CD4-positive, alpha-beta memory T cell (primary cell): ENCODE results near the gene DIP2A. TPM values are rescaled to one million over a fixed set of nuclear protein-coding genes. Genes with fewer than 3 reads are reported as not detected.

Source experiments
- CTCF ChIA-PET: fragments of 350-600 bp; sonication (Branson Sonifier 250); formaldehyde crosslinking; loops from one replicate; lab custom pipeline; 2021; ENCODE audit warnings: inconsistent platforms; ENCODE audit not compliant: partially characterized antibody; lab: Charles Lee
- POLR2A ChIA-PET: fragments of 350-600 bp; sonication (Branson Sonifier 250); formaldehyde crosslinking; loops from one replicate; lab custom pipeline; 2021; ENCODE audit not compliant: partially characterized antibody; lab: Charles Lee
- DNase-seq, 5 donors: peaks; one replicate each; pipeline versions ENCODE4 v3.0.0 to v3.0.0-alpha.2; 2020 to 2022; ENCODE audit warnings: mixed read lengths in 1 of 5
- H3K27ac ChIP-seq: one replicate; pipeline ENCODE4 v1.7.0; 2013; ENCODE audit warnings: low read depth, low read length
- H3K27me3 ChIP-seq: 2 replicates; pipeline ENCODE4 v1.7.0; 2013; ENCODE audit warnings: mild to moderate bottlenecking, low read length, moderate library complexity; ENCODE audit not compliant: insufficient read depth
- H3K36me3 ChIP-seq: 2 replicates; pipeline ENCODE4 v1.7.0; 2013; ENCODE audit warnings: mild to moderate bottlenecking, low read length, moderate library complexity; ENCODE audit not compliant: insufficient read depth
- H3K4me1 ChIP-seq: 2 replicates; pipeline ENCODE4 v1.7.0; 2013; ENCODE audit warnings: mild to moderate bottlenecking, low read length, moderate library complexity; ENCODE audit not compliant: insufficient read depth
- H3K4me3 ChIP-seq, 2 donors: one replicate each; pipeline ENCODE4 v1.7.0; 2013; ENCODE audit warnings: low read length in 2 of 2, mild to moderate bottlenecking in 1 of 2
- H3K9me3 ChIP-seq, 2 donors: one replicate each; pipeline ENCODE4 v1.7.0; 2013; ENCODE audit warnings: low read length in 2 of 2, control low read depth in 1 of 2; ENCODE audit not compliant: control insufficient read depth in 1 of 2
- H3K27ac Mint-ChIP-seq, 7 donors: one replicate each; pipeline ENCODE4 v1.8.0; 2020 to 2021; ENCODE audit warnings: mixed read lengths in 7 of 7, mild to moderate bottlenecking in 6 of 7, inconsistent platforms in 3 of 7, moderate library complexity in 3 of 7
- H3K27me3 Mint-ChIP-seq, 2 donors: one replicate each; pipeline ENCODE4 v1.8.0; 2020 to 2021; ENCODE audit warnings: mixed read lengths in 2 of 2
- H3K36me3 Mint-ChIP-seq, 2 donors: one replicate each; pipeline ENCODE4 v1.8.0; 2020 to 2021; ENCODE audit warnings: mixed read lengths in 2 of 2, inconsistent platforms in 1 of 2, mild to moderate bottlenecking in 1 of 2
- H3K4me1 Mint-ChIP-seq, 4 donors: one replicate each; pipeline ENCODE4 v1.8.0; 2020 to 2021; ENCODE audit warnings: mixed read lengths in 4 of 4, mild to moderate bottlenecking in 1 of 4
- H3K4me3 Mint-ChIP-seq, 8 donors: one replicate each; pipeline ENCODE4 v1.8.0; 2020 to 2021; ENCODE audit warnings: mixed read lengths in 8 of 8, mild to moderate bottlenecking in 7 of 8, moderate library complexity in 6 of 8, inconsistent platforms in 3 of 8
- H3K9me3 Mint-ChIP-seq, 8 donors: one replicate each; pipeline ENCODE4 v1.8.0; 2020 to 2021; ENCODE audit warnings: mixed read lengths in 8 of 8, mild to moderate bottlenecking in 5 of 8, inconsistent platforms in 3 of 8, moderate library complexity in 1 of 8
- intact Hi-C: fragments of 100-400 bp; cut with micrococcal nuclease; formaldehyde crosslinking; loops from one replicate; pipeline ENCODE4 v1.15.1; 2023
- polyA plus RNA-seq, 2 donors: library from polyadenylated mRNA; unstranded; fragments of 300-500 nt; fragmentation: Illumina TruSeq; gene quantifications; one replicate each; pipeline ENCODE4 v1.2.3, GENCODE V29; 2021
- total RNA-seq, 2 experiments: library from RNA; stranded (reverse); gene quantifications; one replicate each; pipeline ENCODE4 v1.2.3, GENCODE V29; 2021

DIP2A gene
- total and polyA plus RNA-seq, 4 experiments from 2014 or later, result 14.1 to 95.9 (median 56.2) TPM

DNA sequence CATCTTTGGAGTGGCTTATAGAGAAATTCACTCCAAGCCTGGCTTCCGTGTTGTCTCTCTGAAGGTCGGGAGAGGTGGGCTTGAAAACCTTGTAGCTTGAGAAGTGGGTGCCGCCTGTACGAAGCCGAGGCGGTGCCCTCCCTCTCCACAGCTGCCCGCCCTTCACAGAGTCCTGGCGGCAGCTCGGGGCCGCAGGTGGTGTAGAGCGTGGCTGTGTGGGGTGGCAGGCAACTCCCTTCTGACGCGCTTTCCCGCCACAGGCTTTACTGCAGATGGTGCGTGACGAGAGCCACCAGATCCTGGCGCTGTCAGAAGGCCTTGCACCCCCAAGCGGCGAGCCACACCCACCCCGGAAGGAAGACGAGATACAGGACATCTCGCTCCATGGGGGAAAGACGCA is 33.1 kb upstream of the DIP2A start:
- H3K4me3 Mint-ChIP-seq, result peak overlapping the region in 6 of 8 donors; percentile 47 to 71 (median 66)
- CTCF ChIA-PET, result no interaction called here
- no peak overlapping the region for H3K4me3 ChIP-seq

DNA sequence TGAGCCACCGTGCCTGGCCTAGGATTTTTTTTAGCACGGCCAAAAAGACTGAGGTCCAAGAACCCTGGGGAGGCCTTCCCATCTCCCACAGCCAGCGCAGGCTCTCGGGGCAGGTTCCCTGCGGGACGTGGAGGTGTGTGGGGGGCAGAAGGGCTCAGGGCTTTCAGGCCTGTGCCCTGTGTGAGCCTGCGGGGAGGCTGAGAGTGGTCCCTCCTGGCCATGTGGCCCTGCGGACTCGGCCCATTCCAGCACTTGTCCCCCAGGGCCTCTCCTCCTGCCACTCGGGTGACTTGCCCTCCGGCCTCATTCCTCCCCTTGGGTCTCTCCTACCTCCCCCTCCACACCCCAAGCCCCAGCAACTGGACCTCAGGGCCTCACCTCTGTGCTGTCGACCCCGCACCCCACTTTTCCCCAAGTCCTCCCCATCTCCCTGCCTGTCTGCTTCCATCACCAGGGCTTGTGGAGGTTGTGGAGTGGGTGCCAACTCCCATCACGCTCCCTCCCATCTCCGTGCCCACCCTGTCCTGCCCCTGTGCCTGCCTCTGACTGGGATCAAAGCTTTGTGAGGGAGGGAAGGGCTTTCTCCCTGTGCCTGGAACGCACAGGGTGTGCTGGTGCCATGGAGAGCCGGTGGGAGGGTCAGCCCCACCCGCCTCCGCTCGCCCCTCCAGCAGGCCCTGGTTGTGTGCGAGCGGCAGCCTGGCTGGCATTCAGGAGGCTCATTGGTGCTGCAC is 32.2 kb upstream of the DIP2A start:
- Histone ChIP-seq H3K9me3 (no peaks in the 10 kb centered on the region), H3K36me3 (peaks cover 37% of the 10 kb centered on the region), H3K4me3 (no peak overlapping the region), H3K27ac (no peak overlapping the region), H3K4me1 (peaks cover 26% of the 10 kb centered on the region), H3K27me3 (no peaks in the 10 kb centered on the region)
- no peak for DNase-seq
- H3K27ac Mint-ChIP-seq, result peak overlapping the region in 2 of 7 donors; percentile 17 to 42
- H3K9me3 Mint-ChIP-seq, result no peaks in the 10 kb centered on the region
- no peak overlapping the region for H3K4me3 Mint-ChIP-seq
- H3K4me1 Mint-ChIP-seq, result peaks cover 6 to 30% (median 13%) of the 10 kb centered on the region in 4 donors
- CTCF ChIA-PET, result no interaction called here
- POLR2A ChIA-PET, result interaction anchor here (0.6 kb wide), 1 partner anchor 104 kb away, joined by 4 read pairs; no protein-coding TSS in a partner anchor
- intact Hi-C loops, result no loop called here
- H3K27me3 Mint-ChIP-seq, result no peaks in the 10 kb centered on the region
- H3K36me3 Mint-ChIP-seq, result peaks cover 11 to 15% of the 10 kb centered on the region in 2 donors

More for the DNA sequence above, 33.1 kb upstream of the DIP2A start:
- peaks cover 5 to 10% of the 10 kb centered on the region in 2 donors for H3K36me3 Mint-ChIP-seq
- no peaks in the 10 kb centered on the region for H3K9me3 Mint-ChIP-seq
- H3K27me3 Mint-ChIP-seq, result no peaks in the 10 kb centered on the region
- DNase-seq, result peak; percentile 61 to 71 (median 63)
- peaks cover 6 to 30% (median 13%) of the 10 kb centered on the region in 4 donors for H3K4me1 Mint-ChIP-seq
- peak overlapping the region; percentile 67 to 97 (median 92) for H3K27ac Mint-ChIP-seq
- H3K4me1 ChIP-seq, result peaks cover 26% of the 10 kb centered on the region
- H3K9me3 ChIP-seq, result no peaks in the 10 kb centered on the region
- POLR2A ChIA-PET, result interaction anchor here (1.2 kb wide), 1 partner anchor 32 kb away, joined by 5 read pairs; no protein-coding TSS in a partner anchor
- intact Hi-C loops, result no loop called here
- no peaks in the 10 kb centered on the region for H3K27me3 ChIP-seq
- H3K27ac ChIP-seq, result peak overlapping the region; percentile 56
- peaks cover 29% of the 10 kb centered on the region for H3K36me3 ChIP-seq

DNA sequence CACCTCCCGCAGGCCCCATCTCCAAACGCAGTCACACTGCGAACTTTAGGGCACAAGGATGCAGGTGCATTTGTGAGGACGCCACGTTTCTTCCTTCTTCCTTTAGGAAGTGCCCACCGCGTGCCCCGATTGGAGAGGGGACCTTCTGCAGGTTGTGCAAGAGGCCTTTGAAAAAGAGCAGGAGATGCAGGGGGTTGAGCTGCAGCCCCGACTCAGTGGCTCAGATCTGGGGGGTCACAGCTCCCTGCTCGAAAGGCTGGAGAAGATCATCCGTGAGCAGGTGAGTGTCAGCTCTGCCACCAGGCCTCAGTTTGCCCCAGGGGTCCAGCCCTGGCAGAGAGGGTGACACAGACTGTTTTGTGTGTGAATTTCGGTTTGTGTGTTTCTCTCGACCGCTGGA is 31.2 kb upstream of the DIP2A start:
- Mint-ChIP-seq H3K4me3 (no peak overlapping the region), H3K27ac (peak overlapping the region in 1 of 7 donors; percentile 77), H3K27me3 (no peaks in the 10 kb centered on the region), H3K36me3 (peaks cover 21 to 24% of the 10 kb centered on the region in 2 donors), H3K4me1 (peaks cover 6 to 28% (median 13%) of the 10 kb centered on the region in 4 donors), H3K9me3 (no peaks in the 10 kb centered on the region)
- H3K9me3 ChIP-seq, result no peaks in the 10 kb centered on the region
- H3K27me3 ChIP-seq, result no peaks in the 10 kb centered on the region
- DNase-seq, result no peak
- POLR2A ChIA-PET, result no interaction called here
- H3K4me3 ChIP-seq, result no peak overlapping the region
- CTCF ChIA-PET, result no interaction called here
- peaks cover 42% of the 10 kb centered on the region for H3K36me3 ChIP-seq
- H3K27ac ChIP-seq, result no peak overlapping the region
- peaks cover 24% of the 10 kb centered on the region for H3K4me1 ChIP-seq
- intact Hi-C loops, result no loop called here

DNA sequence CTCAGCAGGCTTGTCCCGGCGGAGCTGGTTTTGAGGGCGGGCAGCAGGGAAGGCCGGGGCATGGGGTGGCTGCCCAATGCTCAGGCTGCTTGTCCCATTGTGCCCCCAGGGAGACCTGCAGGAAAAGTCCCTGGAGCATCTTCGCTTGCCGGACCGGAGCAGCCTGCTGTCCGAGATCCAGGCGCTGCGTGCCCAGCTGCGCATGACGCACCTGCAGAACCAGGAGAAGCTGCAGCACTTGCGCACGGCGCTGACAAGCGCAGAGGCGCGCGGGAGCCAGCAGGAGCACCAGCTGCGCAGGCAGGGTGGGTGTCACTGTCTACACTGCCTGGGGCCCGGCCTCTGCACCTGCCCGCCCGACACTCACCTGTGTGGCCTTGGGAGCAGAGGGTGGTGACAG is 30.4 kb upstream of the DIP2A start:
- ChIA-PET CTCF (no interaction called here), POLR2A (no interaction called here)
- Histone ChIP-seq H3K27me3 (no peaks in the 10 kb centered on the region), H3K4me1 (peaks cover 19% of the 10 kb centered on the region), H3K27ac (no peak overlapping the region), H3K4me3 (no peak overlapping the region), H3K9me3 (no peaks in the 10 kb centered on the region), H3K36me3 (peaks cover 40% of the 10 kb centered on the region)
- peaks cover 21 to 24% of the 10 kb centered on the region in 2 donors for H3K36me3 Mint-ChIP-seq
- H3K9me3 Mint-ChIP-seq, result no peaks in the 10 kb centered on the region
- H3K4me3 Mint-ChIP-seq, result no peak overlapping the region
- intact Hi-C loops, result no loop called here
- DNase-seq, result no peak
- peaks cover 6 to 21% (median 13%) of the 10 kb centered on the region in 4 donors for H3K4me1 Mint-ChIP-seq
- no peak overlapping the region for H3K27ac Mint-ChIP-seq
- no peaks in the 10 kb centered on the region for H3K27me3 Mint-ChIP-seq

DNA sequence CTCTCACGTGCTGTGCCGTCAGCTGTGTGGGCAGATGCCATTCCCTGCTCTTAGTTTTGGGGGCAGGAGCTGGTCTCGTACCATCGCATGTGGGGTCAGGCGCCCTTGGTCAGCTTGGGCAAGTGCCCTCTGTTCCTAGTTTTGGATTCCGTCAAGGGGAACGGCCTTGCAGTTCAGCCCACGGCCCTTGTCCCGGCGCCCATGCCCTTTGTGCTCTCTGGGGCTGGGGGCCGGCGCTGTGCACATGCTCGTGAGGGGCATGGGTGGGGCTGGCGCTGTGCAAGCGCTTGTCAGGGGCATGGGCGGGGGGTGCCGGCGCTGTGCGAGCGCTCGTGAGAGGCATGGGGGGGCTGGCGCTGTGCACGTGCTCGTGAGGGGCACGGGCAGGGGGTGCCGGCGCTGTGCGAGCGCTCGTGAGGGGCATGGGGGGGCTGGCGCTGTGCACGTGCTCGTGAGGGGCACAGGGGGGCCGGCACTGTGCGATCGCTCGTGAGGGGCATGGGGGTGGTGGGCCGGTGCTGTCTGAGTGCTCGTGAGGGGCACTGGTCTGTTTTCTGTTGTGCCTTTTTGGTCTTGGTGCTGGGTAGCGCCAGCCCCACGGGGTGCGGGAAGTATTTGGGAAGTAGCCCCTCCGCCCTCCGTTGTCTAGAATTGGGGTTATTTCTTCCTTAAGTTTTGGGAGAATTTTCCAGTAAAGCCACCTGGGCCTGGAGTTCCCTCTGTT is 29.5 kb upstream of the DIP2A start:
- peak overlapping the region in 1 of 7 donors; percentile 35 for H3K27ac Mint-ChIP-seq
- no peak overlapping the region for H3K4me3 ChIP-seq
- intact Hi-C loops, result no loop called here
- H3K9me3 ChIP-seq, result no peaks in the 10 kb centered on the region
- no peaks in the 10 kb centered on the region for H3K27me3 ChIP-seq
- POLR2A ChIA-PET, result no interaction called here
- no peaks in the 10 kb centered on the region for H3K9me3 Mint-ChIP-seq
- DNase-seq, result no peak
- H3K4me3 Mint-ChIP-seq, result no peak overlapping the region
- CTCF ChIA-PET, result no interaction called here
- peaks cover 4 to 15% (median 10%) of the 10 kb centered on the region in 4 donors for H3K4me1 Mint-ChIP-seq
- H3K27me3 Mint-ChIP-seq, result no peaks in the 10 kb centered on the region
- peaks cover 13% of the 10 kb centered on the region for H3K4me1 ChIP-seq
- peaks cover 40% of the 10 kb centered on the region for H3K36me3 ChIP-seq
- peaks cover 21 to 26% of the 10 kb centered on the region in 2 donors for H3K36me3 Mint-ChIP-seq
- H3K27ac ChIP-seq, result no peak overlapping the region

DNA sequence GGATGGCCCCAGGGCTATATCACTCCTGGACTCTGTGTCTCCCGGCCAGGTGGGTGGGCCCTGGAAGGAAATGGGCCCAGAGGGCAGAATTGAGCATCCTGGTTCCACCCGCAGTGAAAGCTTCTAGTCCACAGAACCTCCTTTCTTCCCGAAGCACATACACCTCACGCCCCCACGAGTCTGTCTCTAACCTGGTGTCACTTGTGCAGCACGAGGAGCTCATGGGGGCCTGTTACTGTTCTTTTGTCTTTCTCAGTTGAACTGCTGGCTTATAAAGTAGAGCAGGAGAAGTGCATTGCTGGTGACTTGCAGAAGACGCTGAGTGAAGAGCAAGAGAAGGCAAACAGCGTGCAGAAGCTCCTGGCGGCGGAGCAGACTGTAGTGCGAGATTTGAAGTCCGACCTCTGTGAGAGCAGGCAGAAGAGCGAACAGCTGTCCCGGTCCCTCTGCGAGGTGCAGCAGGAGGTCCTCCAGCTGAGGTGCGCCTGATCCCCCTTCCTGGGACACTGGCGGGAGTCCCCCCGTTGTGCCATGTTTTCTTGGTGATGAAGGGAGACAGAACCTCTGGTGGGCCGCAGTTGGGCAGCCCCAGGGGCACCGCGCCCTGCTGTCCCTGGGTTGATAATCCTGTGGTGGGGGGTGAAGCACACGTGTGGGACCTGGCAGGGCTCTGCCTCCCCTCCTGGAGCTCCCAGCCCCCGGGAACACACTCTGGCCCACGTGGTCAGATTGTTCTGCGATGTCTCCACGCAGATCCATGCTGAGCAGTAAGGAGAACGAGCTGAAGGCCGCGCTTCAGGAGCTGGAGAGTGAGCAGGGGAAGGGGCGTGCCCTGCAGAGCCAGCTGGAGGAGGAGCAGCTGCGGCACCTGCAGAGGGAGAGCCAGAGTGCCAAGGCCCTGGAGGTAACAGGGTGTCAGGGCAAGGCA is 28.7 kb upstream of the DIP2A start:
- Mint-ChIP-seq H3K36me3 (peaks cover 26 to 33% of the 10 kb centered on the region in 2 donors), H3K9me3 (no peaks in the 10 kb centered on the region), H3K27ac (peak overlapping the region in 1 of 7 donors; percentile 83), H3K4me1 (peaks cover 0 to 8% (median 4%) of the 10 kb centered on the region in 4 donors), H3K4me3 (no peak overlapping the region), H3K27me3 (no peaks in the 10 kb centered on the region)
- no peaks in the 10 kb centered on the region for H3K27me3 ChIP-seq
- DNase-seq, result no peak
- no peak overlapping the region for H3K27ac ChIP-seq
- ChIA-PET CTCF (no interaction called here), POLR2A (no interaction called here)
- H3K4me3 ChIP-seq, result no peak overlapping the region
- peaks cover 8% of the 10 kb centered on the region for H3K4me1 ChIP-seq
- intact Hi-C loops, result no loop called here
- H3K36me3 ChIP-seq, result peaks cover 40% of the 10 kb centered on the region
- H3K9me3 ChIP-seq, result no peaks in the 10 kb centered on the region
